Measurements from ENCODE around the gene TBATA.

Gene TBATA

DNA sequence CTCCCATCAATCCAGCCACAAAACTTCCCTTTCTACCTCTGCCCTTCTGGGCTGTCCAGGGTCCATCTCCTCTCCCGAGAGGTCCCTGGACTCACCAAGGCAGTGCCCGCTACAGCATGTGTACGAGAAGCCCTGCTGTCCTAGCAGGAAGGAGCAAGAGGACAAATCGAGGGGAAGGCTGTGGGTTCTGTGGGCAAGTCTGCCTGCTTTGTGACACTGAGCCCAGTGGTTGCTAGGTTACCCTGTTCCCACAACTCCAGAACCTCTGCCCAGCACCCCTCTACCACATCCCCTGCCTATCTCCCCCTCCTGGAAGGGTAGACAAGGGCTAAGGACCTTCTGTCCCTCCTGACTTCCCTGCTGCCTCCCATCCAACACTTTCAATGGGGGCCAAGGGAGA, at the start of gene TBATA:
Gene TBATA, minus strand, starts transcription at position 188 of the 400 bp plus-strand sequence. CDS start 1,998 bp downstream, outside the sequence.
- no peak for DNase-seq

DNA sequence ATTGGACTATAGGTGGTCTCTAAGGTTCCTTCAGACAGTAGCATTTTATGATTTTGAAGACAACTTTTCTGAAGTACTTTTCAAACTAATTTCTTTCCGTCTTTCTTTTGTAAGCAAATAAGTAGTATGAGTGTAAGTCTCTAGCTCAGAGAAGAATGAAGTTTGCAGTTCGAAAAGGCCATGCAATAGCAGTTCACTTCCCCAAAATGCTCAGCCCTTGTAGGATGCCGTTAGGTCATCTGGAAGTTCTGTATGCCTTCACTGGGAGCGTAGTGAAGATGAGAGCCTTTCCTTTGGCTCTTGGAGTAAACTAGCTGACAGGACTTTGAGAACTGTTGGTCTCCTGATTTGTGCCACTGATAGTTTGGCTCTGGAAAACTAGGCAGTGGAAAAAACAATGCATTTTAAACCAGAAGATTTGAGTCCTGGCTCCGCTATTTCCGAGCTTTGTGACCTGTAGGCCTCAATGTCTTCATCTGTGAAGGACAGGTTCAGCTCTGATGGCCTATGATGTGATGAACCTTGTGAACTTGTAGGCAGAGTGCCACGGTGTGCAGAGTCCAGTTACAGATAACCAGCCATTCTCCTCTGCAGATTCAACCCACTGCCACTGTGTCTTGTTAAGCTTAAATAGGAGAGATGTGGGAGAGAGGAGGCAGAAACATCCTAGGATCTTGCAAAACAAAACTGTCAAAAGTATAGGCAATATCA, 49.4 kb upstream of the TBATA start:
- no peak for DNase-seq

DNA sequence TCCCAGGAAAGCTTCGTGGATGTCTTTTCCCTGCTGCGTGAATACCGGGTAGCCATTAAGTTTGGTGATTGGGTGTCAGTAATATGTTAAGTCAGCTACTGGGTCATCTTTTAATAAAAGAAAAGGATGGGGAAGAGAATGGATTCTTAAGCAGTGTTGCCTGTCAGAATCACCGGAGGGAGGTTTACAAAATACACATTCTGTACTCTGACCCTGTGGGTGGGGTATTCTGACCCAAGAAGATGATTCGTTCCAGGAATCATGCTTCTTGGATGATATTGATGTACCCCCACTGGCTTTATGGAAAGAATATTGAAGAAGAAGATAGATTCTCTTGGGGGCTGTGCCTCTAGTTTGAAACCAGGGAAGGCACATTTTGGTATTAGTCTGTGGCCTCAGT, 48.8 kb upstream of the TBATA start:
- DNase-seq = no peak

DNA sequence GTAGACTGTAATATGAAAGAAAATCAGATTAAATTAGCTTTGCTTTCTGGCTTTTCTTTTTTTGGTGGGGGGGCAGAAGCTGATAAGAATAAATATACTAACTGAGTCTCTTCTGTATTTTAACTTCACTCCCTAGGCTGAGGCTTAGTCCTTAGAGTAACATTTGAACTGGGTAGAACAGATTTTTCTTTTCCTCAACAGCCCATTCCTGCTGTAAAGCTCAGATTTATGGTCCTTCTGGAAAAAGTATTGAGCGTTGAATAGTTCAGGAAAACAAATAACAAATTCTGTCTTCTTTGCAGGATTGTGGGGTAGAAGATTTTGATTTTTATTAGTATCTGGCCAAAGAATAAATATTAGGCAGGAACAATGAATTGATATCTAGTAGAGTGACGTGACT, 48.4 kb upstream of the TBATA start:
- no peak for DNase-seq

DNA sequence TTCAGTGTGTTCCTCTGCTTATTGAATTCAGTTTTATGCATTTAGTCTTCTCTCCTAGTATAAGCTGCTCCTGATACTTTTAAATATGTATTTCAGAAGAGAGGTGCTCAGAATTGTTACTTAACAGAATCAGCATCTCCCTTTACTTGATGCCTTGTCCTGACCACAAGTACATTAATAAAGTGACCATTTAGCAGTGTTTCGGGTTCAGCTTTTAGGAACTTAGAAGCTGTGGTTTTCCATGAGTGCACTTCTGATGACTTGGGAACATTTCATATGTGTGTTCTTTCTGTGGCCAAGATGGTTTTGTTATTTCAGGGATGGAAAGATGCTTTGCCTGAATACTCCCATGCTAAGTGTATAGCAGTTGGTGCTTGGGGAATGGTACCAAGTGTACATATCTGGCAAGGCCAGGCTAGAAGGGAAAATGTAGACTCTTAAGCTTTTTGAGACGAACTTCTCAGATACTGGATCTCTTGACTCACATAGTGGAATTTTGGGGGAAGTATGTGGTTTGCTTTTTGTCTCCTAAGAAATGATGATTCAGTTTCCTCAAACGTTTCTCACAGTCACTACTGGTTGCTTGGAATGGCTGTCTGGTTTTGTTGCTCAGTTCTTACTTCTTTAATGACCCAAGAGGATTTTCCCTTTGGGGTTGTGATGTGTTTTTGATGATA, 47.8 kb upstream of the TBATA start:
- no peak for DNase-seq

DNA sequence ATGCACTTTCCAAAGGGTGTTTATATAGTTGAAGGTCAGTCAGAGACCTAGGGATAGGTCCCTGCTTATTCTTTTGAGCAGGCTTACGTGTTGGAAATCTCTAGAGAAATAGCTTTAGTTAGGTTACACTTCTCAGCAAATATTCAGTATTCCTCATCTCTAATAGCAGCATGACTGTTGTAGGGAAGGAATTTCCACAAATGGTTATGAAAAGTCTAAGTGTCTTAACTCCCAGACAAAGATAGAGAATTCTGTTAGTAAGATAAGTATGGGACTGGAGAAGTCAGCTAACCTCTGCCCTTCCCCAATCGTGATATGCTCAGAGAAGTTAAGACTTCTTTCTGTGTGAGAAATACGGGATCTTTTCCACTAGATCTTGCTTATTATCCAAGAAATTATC, 47.0 kb upstream of the TBATA start:
- DNase-seq = no peak

DNA sequence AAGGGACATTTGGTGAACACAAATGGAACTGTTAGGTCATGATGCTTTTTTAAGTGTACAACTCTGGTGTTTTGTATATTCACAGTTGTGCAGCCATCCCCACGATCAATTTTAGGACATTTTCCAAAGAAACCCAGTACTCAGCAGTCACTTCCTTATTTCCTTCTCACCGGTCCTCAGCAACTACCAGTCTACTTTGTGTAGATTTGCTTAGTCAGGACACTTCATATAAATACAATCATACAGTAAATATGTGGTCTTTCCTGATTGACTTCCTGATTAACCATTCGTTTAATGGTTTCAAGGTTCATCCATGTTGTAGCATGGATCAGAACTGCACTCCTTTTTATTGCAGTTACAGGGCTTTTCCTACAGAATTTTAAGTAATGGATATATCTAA, 45.0 kb upstream of the TBATA start:
- DNase-seq = no peak

DNA sequence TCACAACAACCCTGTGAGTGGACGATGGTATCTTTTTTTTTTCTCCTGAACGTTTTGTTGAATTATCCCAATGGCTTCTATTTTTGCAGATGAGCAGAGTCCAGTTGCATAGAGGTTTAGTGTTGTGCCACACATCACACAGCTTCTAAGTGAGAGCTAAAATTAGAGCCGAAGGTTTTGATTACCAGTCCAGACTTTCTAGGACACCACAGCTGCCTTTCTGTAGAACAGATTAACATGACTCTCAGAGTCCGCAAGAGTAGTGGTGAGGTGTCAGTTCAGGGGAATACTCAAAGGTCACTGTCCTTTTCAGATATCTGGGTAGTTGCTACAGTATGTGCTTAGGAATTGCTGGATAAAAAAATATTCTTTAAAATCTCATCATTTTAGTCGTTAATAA, 44.4 kb upstream of the TBATA start:
- no peak for DNase-seq

- DNase-seq = no peak
These were observed 43.7 kb upstream of the TBATA start for GRCh38 chr10:70828923-70829322.

DNA sequence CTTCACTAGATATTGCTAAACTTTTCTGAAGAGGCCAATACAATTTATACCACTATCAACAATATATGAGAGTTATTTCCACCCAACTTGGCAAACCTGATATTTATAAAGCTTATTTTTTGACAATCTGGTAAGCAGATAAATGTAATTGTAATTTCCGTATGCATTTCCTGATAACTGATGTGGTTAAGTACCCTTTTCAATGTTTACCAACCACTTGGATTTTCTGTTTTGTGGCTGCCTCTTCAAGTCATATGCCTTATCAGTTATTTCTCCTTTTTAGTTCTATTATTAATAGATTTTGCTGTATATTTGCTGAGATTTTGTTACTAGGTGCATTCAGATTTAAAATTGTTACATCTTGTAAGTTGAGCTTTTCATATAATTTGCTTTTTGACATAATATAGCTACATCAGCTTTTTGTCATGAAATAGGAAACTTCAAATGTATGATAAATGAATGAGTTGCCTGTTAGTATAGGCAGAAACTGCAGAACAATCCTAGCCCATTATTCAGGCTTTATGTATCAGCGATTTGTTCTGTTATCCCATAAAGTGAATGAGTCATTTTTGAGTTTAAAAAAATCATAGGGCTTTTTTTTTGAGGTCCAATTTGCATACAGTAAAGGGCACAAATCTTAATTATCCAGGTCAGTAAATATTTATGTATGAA, 42.0 kb upstream of the TBATA start:
- DNase-seq = no peak

DNA sequence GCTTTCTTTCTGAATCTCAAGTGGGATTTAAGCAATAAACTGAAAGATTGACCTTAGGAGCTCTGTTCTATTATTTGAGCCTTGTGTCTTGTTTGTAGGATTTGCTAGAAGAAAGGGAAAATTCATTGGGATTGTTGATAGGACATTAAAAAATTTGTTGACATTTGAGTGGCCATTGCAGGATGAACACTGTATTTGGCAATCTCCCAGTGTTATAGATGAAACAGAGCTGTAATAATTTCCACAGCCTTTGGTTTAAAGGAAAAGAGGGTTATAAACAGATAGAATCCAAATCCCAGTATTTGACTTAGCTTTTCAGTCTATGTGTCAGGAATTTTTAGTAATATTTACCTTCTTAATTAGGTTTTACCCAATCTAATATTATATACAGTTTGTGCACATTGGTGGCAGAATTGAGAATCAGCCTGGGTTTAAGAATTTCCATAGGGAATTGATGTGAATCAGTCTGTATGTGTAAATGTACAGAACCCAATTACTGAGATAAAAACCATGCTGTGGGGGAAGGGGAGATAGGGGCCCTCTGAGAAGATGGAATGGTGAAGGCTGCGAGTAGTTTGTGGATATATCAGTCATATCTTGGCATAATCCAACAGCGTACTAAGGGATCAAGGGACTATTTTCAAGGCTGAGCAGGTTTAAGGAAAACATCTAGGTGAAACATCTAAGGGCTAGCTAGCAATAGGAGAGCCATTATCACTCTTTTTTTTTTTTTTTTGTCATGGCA, 37.1 kb upstream of the TBATA start:
- no peak for DNase-seq

DNA sequence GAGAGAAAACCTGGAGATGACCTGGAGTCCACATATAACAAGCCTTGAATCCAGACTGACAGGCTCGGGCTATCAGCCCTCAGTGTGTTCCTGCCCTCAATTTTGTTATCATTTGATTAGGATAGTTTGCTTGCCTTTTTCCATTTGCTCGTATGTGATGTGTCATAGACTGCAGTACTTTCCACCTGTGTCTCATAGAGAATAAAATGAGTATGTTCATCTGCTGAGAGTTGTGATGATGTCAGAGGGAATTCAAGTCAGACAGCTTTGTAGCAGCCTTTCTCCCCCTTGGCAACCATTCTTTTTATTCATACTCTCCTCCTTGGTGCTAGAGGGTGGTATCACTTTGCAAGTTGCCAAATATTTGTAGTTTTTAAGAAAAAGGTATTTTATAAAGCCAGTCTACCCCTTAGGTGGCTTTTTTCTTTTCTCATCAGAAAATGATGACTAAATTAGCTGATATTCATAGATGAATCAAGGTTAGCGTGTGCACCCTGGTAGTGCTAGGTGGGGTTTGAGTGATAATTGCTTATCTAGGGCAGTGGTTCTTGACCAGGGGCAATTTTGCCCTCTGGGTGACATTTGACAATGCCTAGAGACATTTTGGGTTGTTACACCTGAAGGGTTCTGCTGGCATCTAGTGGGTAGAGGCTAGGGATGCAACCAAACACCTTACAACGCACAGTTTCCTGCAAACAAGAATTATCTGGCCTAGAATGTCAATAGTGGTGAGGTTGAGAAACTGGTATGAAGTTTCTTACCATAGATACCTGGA, 36.0 kb upstream of the TBATA start:
- no peak for DNase-seq

- DNase-seq = peak; percentile 55
These were observed 31.2 kb upstream of the TBATA start for GRCh38 chr10:70816220-70816894.

DNA sequence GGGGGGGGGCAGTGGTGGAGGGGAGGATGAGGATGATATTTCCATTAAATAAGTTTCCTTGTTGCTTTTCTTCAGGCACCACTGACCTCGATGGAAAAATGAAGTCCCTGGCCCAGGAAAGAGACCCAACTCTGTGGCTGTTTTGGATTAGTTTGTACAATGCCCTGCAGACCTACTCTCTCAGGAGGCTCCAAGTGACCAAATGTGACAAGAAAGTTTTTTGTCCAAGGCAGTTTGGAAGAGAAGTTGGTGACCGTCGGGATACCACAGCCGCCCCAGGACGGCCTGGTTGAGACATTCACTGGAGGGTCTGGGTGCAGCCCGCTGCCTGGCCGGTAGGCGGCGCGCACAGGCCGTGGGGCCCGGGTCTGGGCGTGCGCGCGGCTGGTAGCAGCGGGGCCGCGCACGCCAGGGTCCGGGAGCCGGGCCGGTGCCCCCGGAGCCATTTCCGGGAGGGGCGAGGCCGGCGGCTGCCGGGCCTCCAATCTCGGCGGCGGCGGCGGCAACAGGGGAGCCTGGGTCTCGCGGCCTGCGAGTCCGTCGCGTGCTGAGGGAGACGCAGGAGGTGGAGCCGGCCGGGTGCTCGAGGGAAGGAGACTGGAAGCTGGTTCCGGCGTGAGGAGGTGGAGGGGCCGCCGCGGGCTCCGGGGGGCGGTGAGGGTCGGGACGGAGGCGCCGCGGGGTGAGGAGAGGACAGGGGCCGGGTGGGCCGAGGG, 30.5 kb upstream of the TBATA start, which contains the start of gene SGPL1:
Gene SGPL1, plus strand, starts transcription at position 445 of the 716 bp plus-strand sequence. CDS start 906 bp downstream, outside the sequence.
- peak; percentile 89 for DNase-seq

GRCh38 chr10:70814126-70814525, 28.9 kb upstream of the TBATA start:
- DNase-seq = no peak

DNA sequence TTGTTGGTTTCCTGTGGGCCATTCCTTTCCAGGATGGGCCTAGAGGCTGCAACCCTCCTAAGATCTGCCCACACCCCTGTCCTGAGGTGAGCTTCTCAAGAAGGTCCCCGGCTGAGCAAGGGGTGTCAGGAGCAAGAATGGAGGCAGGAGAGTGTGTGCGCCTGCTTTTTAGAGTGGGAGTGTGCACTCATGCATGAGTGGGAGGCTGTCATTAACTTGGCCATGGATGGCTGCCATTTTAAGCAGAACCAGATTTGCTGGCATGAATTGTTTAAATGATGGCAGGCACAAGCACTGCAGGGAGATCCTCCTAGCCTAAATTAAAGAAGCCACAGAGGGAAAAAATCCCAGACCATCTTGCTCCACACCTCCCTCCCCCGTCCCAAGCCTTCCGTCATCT, 27.6 kb upstream of the TBATA start:
- no peak for DNase-seq

- DNase-seq = no peak
These were observed 26.7 kb upstream of the TBATA start for GRCh38 chr10:70811881-70812280.

DNA sequence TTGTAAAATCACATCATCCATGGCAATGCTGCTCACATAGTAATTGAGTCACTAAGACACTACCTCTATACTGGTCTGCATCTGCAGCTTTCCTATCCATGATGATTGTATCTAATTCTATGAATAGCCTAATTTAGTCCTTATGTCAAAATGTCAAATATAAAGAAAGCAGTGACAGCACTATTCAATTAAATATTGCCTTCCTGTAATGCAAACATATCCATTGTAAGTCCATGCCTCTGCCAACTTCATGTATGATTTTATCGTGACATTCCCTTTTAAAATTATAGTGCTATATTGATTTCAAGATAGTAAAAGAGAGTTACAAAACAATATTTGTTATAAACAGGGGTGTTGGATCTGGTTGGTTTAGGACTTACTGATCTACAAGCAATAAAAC, 25.8 kb upstream of the TBATA start:
- no peak for DNase-seq

- DNase-seq = no peak
These were observed 24.5 kb upstream of the TBATA start for GRCh38 chr10:70809726-70810125.

GRCh38 chr10:70809011-70809611, 23.9 kb upstream of the TBATA start:
- DNase-seq = no peak

DNA sequence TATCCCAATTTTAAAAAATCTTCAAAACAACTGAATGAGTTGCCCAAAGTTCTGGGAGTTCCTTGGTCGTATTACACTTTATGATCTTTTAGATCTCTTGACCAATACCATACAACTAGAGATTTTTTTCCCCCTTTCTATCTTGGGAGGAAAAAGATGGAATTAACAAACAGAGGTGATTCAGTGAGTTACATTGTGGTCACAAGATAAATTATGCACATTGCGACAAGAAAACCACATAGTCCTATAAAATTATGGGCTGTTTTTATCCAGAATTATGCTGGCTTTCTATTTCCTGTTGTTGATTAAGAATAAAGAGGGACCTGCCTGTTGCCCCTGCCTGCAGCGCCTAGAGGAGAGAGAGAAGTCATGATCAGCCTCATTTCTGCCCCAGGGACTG, 22.4 kb upstream of the TBATA start:
- DNase-seq = no peak

Data from activated T-cell treated with anti-CD3 and anti-CD28 coated beads, Interleukin-2, amount 50 U/mL, for 1 hour (primary cell).